GM12878 (cell line): Measurements from ENCODE around the gene DLG2. TPM values are rescaled to one million over a fixed set of nuclear protein-coding genes. Genes with fewer than 3 reads are reported as not detected.

ENCODE experiments used
- ATAC-seq: fragments of 200-7000 bp; cut with Tn5 transposase; 3 replicates; pipeline ENCODE4 v1.9.1; 2020; ENCODE audit warnings: mild to moderate bottlenecking, moderate library complexity
- BruUV-seq: library from RNA; stranded (reverse); fragments of 400-500 nt; replicated peaks from 2 replicates; lab custom pipeline; 2021; lab: Mats Ljungman, UMichigan
- CTCF ChIA-PET: fragments of 300-600 bp; sonication (Branson Sonifier 250); formaldehyde crosslinking; extraction: SDS; loops from one replicate; lab custom pipeline; 2021; ENCODE audit warnings: inconsistent platforms; lab: Yijun Ruan, JAX
- POLR2A ChIA-PET: fragments of 350-600 bp; formaldehyde crosslinking; extraction: SDS; loops from one replicate; lab custom pipeline; 2021; ENCODE audit warnings: inconsistent platforms; lab: Charles Lee
- RAD21 ChIA-PET: fragments of 300-600 bp; sonication (Branson Sonifier 250); formaldehyde crosslinking; loops from one replicate; lab custom pipeline; 2023; ENCODE audit warnings: antibody characterized with exemption; ENCODE audit not compliant: unreplicated experiment; lab: Charles Lee
- SMC1A ChIA-PET: fragments of 300-600 bp; sonication (Branson Sonifier 250); formaldehyde crosslinking; loops from one replicate; lab custom pipeline; 2023; ENCODE audit not compliant: unreplicated experiment, uncharacterized antibody; lab: Charles Lee
- DNase-seq: peaks from one replicate; pipeline ENCODE4 v3.0.0-alpha.2; 2011; ENCODE audit warnings: low read depth, low spot score
- FAIRE-seq: peaks from 3 replicates; lab custom pipeline; 2011; peaks lifted over from hg19 to GRCh38; lab: Jason Lieb, UNC
- H2AFZ ChIP-seq: 2 replicates; pipeline ENCODE4 v1.6.0; 2011; ENCODE audit warnings: low read depth, low read length, control low read depth; ENCODE audit not compliant: control insufficient read depth
- H3K27ac ChIP-seq: 2 replicates; pipeline ENCODE4 v1.5.1; 2011; ENCODE audit warnings: control low read depth; ENCODE audit not compliant: control insufficient read depth, insufficient read depth
- H3K27me3 ChIP-seq, 2 experiments: replicated peaks in 1 of 2; 2 replicates each; pipeline versions ENCODE4 v1.6.0 to v1.6.1; 2011; ENCODE audit warnings: low read length in 1 of 2; ENCODE audit not compliant: control insufficient read depth in 2 of 2, insufficient read depth in 2 of 2
- H3K36me3 ChIP-seq, 2 experiments: 2 replicates each; pipeline ENCODE4 v1.5.1; 2011; ENCODE audit warnings: low read length in 1 of 2; ENCODE audit not compliant: control insufficient read depth in 2 of 2, insufficient read depth in 2 of 2
- H3K4me1 ChIP-seq: 2 replicates; pipeline ENCODE4 v1.6.1; 2011; ENCODE audit warnings: mild to moderate bottlenecking, low read length, moderate library complexity, mixed read lengths; ENCODE audit not compliant: control insufficient read depth, insufficient read depth
- H3K4me2 ChIP-seq: 2 replicates; pipeline ENCODE4 v1.6.0; 2011; ENCODE audit warnings: control low read depth; ENCODE audit not compliant: control insufficient read depth, insufficient read depth
- H3K4me3 ChIP-seq: fragments of 200-600 bp; sonication (generic); 2 replicates; pipeline ENCODE4 v1.5.1; 2016
- H3K79me2 ChIP-seq: 2 replicates; pipeline ENCODE4 v1.6.0; 2011; ENCODE audit warnings: low read length; ENCODE audit not compliant: control insufficient read depth, insufficient read depth
- H3K9ac ChIP-seq: 2 replicates; pipeline ENCODE4 v1.8.0; 2011; ENCODE audit warnings: low read length, control low read depth, mixed read lengths; ENCODE audit not compliant: control insufficient read depth, insufficient read depth
- H3K9me3 ChIP-seq: replicated peaks from 3 replicates; pipeline ENCODE4 v1.5.1; 2011; ENCODE audit warnings: mild to moderate bottlenecking, low read length; ENCODE audit not compliant: control insufficient read depth, insufficient read depth
- H4K20me1 ChIP-seq: 2 replicates; pipeline ENCODE4 v1.6.0; 2011; ENCODE audit not compliant: control insufficient read depth, insufficient read depth
- CHD4 ChIP-seq: fragments of 200-600 bp; sonication (generic); IDR thresholded peaks from 2 replicates; pipeline ENCODE4 v1.6.1; 2016; ENCODE audit warnings: mild to moderate bottlenecking
- GABPA ChIP-seq: IDR thresholded peaks from 2 replicates; pipeline ENCODE4 v1.6.1; 2014; ENCODE audit warnings: antibody characterized with exemption, low read depth, mild to moderate bottlenecking, inconsistent platforms
- RELA ChIP-seq: fragments of 450-650 bp; IDR thresholded peaks from 2 replicates; pipeline ENCODE4 v1.8.0; 2014; ENCODE audit warnings: borderline replicate concordance; ENCODE audit not compliant: partially characterized antibody
- ZSCAN29 ChIP-seq: fragments of 450-650 bp; IDR thresholded peaks from 2 replicates; pipeline ENCODE4 v1.6.1; 2017; ENCODE audit warnings: mild to moderate bottlenecking, moderate library complexity
- WGBS: methylation state at CpG from one replicate; pipeline ENCODE4 v1.1.6; 2016; ENCODE audit warnings: low lambda C conversion rate; ENCODE audit not compliant: insufficient replicate concordance, insufficient coverage; ENCODE audit errors: missing lambda C conversion rate; 5-methylcytosine and 5-hydroxymethylcytosine counted together
- in situ Hi-C: fragments of 300-500 bp; cut with MboI; formaldehyde crosslinking; loops from 9 replicates; pipeline ENCODE4 v1.14.3; 2018; ENCODE audit warnings: mixed read lengths
- intact Hi-C: fragments of 100-400 bp; cut with micrococcal nuclease; formaldehyde crosslinking; loops from one replicate; pipeline ENCODE4 v1.14.2; 2022; ENCODE audit not compliant: unreplicated experiment
- polyA plus RNA-seq, 11 experiments: library from polyadenylated mRNA; depleted of rRNA in 4 of 11; unstranded in 6 of 11; stranded (reverse) in 5 of 11; fragments of >200 nt; fragmentation: Nextera tagmentation in 4 of 11; fragmentation: Illumina TruSeq in 1 of 11; extraction: Ambion mirVana in 4 of 11; extraction: Trizol in 1 of 11; gene quantifications; 1 replicate in 1 of 11; 2 replicates in 10 of 11; pipeline versions ENCODE4 v1.2.1 to v1.2.3, GENCODE V29; 2011 to 2016; ENCODE audit warnings: inconsistent platforms in 2 of 11, missing spikeins in 2 of 11, low read depth in 1 of 11
- total RNA-seq, 4 experiments: library from RNA; depleted of rRNA in 3 of 4; stranded (reverse); fragments of >200 nt in 3 of 4; fragmentation: Illumina TruSeq in 1 of 4; extraction: Trizol in 1 of 4; gene quantifications; 2 replicates each; pipeline versions ENCODE4 v1.2.1 to v1.2.3, GENCODE V29; 2013 to 2021
- TF ChIP-seq, protein P1 (sequence below): fragments of 450-650 bp; IDR thresholded peaks from 2 replicates; pipeline ENCODE4 v1.6.1; 2017; ENCODE audit warnings: borderline replicate concordance
- TF ChIP-seq, protein P2 (sequence below): IDR thresholded peaks from 2 replicates; pipeline ENCODE4 v1.6.1; 2012; ENCODE audit warnings: mild to moderate bottlenecking, low read depth, low read length
- TF ChIP-seq, protein P3 (sequence below): IDR thresholded peaks from 2 replicates; pipeline ENCODE4 v1.6.1; 2011; ENCODE audit warnings: low read depth, low read length, improper control_type of control experiment, borderline replicate concordance

DLG2 gene
- total and polyA plus RNA-seq, 10 of the 15 experiments (the other 5 are each of a cell fraction or from before 2014, with no cell fraction given), result 0.09 to 0.98 (median 0.35) TPM

DNA sequence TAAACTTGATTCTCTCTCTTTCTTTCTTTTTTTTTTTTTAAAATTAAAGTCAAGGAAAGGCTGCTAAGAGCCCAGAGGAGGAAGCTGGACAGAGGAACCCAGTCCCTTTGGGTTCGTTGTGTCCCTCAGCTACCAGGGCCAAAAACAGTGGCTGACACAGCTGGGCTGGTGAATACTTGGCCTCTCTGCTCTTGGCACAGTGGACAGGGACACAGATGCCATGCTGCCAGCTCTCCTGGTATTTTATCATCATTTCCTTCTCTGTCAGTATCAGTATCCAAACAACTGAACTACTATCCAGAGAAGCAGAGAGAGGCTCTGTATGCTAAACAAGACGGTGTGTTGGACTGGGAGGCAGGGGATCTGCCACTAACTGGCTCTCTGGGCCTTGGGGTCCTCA is 2217.3 kb downstream of the DLG2 start:
- Histone ChIP-seq H3K4me1 (no peaks in the 10 kb centered on the region), H3K27ac (no peak overlapping the region), H4K20me1 (no peaks in the 10 kb centered on the region), H2AFZ (no peak overlapping the region), H3K27me3 (no peaks in the 10 kb centered on the region; a peak in 1 of 4 replicates), H3K79me2 (no peaks in the 10 kb centered on the region), H3K9ac (no peak overlapping the region), H3K36me3 (no peaks in the 10 kb centered on the region), H3K4me2 (no peak overlapping the region), H3K9me3 (no peaks in the 10 kb centered on the region), H3K4me3 (no peak overlapping the region)
- DNase-seq (no peak), FAIRE-seq (no peak), ATAC-seq (no peak)
- 3% methylated on average over 2 of the region's 2 CpGs for WGBS
- RAD21 ChIA-PET, result no interaction called here
- intact Hi-C loops (no loop called here), in situ Hi-C loops (no loop called here)
- TF ChIP-seq, protein P1, sequence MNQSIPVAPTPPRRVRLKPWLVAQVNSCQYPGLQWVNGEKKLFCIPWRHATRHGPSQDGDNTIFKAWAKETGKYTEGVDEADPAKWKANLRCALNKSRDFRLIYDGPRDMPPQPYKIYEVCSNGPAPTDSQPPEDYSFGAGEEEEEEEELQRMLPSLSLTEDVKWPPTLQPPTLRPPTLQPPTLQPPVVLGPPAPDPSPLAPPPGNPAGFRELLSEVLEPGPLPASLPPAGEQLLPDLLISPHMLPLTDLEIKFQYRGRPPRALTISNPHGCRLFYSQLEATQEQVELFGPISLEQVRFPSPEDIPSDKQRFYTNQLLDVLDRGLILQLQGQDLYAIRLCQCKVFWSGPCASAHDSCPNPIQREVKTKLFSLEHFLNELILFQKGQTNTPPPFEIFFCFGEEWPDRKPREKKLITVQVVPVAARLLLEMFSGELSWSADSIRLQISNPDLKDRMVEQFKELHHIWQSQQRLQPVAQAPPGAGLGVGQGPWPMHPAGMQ, result no peak
- TF ChIP-seq GABPA, result no peak
- TF ChIP-seq ZSCAN29, result no peak
- TF ChIP-seq, protein P2, sequence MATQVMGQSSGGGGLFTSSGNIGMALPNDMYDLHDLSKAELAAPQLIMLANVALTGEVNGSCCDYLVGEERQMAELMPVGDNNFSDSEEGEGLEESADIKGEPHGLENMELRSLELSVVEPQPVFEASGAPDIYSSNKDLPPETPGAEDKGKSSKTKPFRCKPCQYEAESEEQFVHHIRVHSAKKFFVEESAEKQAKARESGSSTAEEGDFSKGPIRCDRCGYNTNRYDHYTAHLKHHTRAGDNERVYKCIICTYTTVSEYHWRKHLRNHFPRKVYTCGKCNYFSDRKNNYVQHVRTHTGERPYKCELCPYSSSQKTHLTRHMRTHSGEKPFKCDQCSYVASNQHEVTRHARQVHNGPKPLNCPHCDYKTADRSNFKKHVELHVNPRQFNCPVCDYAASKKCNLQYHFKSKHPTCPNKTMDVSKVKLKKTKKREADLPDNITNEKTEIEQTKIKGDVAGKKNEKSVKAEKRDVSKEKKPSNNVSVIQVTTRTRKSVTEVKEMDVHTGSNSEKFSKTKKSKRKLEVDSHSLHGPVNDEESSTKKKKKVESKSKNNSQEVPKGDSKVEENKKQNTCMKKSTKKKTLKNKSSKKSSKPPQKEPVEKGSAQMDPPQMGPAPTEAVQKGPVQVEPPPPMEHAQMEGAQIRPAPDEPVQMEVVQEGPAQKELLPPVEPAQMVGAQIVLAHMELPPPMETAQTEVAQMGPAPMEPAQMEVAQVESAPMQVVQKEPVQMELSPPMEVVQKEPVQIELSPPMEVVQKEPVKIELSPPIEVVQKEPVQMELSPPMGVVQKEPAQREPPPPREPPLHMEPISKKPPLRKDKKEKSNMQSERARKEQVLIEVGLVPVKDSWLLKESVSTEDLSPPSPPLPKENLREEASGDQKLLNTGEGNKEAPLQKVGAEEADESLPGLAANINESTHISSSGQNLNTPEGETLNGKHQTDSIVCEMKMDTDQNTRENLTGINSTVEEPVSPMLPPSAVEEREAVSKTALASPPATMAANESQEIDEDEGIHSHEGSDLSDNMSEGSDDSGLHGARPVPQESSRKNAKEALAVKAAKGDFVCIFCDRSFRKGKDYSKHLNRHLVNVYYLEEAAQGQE, result no peak
- TF ChIP-seq, protein P3, sequence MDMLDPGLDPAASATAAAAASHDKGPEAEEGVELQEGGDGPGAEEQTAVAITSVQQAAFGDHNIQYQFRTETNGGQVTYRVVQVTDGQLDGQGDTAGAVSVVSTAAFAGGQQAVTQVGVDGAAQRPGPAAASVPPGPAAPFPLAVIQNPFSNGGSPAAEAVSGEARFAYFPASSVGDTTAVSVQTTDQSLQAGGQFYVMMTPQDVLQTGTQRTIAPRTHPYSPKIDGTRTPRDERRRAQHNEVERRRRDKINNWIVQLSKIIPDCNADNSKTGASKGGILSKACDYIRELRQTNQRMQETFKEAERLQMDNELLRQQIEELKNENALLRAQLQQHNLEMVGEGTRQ, result no peak
- TF ChIP-seq RELA, result no peak
- TF ChIP-seq CHD4, result no peak
- no TSS peak for BruUV-seq
- SMC1A ChIA-PET, result no interaction called here
- POLR2A ChIA-PET, result no interaction called here
- CTCF ChIA-PET, result interaction anchor here (1.2 kb wide), 1 partner anchor 634 kb away, joined by 3 read pairs; no protein-coding TSS in a partner anchor
